Measurements from ENCODE around the gene RYR3. TPM values are rescaled to one million over a fixed set of nuclear protein-coding genes. Genes with fewer than 3 reads are reported as not detected.

Gene RYR3
- total RNA-seq, 6 experiments from 2014 or later: not detected

DNA sequence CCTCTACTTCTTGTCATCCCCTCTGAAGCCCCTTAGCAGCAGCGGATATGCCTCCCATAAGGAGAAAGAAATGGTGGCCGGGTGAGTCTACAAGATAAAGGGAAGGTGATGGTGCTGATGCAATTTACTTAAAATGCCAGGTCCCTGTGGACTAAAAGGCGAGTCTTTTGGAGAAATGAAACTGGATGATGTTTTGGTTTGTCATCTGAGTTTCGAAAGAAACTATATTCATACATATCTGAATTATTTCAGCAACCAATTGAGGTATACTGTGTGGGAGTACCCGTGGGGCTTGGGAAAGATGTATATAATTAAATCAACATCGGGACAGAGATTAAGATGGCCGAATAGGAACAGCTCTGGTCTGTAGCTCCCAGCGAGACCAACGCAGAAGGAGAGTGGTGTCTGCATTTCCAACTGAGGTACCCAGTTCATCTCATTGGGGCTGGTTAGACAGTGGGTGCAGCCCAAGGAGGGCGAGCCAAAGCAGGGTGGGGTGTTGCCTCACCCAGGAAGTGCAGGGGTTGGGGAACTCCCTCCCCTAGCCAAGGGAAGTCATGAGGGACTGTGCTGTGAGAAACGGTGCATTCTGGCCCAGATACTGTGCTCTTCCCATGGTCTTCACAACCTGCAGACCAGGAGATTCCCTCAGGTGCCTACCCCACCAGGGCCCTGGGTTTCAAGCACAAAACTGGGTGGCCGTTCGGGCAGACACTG, 446.9 kb downstream of the RYR3 start:
- H3K27ac Mint-ChIP-seq: no peak overlapping the region
- peaks cover 5% of the 10 kb centered on the region; the same call in 1 of the 2 replicates for H3K4me1 Mint-ChIP-seq (ENCODE audit: low read depth)
- no peak for DNase-seq
- TF ChIP-seq, protein P1, sequence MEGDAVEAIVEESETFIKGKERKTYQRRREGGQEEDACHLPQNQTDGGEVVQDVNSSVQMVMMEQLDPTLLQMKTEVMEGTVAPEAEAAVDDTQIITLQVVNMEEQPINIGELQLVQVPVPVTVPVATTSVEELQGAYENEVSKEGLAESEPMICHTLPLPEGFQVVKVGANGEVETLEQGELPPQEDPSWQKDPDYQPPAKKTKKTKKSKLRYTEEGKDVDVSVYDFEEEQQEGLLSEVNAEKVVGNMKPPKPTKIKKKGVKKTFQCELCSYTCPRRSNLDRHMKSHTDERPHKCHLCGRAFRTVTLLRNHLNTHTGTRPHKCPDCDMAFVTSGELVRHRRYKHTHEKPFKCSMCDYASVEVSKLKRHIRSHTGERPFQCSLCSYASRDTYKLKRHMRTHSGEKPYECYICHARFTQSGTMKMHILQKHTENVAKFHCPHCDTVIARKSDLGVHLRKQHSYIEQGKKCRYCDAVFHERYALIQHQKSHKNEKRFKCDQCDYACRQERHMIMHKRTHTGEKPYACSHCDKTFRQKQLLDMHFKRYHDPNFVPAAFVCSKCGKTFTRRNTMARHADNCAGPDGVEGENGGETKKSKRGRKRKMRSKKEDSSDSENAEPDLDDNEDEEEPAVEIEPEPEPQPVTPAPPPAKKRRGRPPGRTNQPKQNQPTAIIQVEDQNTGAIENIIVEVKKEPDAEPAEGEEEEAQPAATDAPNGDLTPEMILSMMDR (IDR thresholded peaks at IDR 0.05): no peak
- H3K27me3 Mint-ChIP-seq (ENCODE audit: insufficient read depth): peaks cover 55% of the 10 kb centered on the region
- no peaks in the 10 kb centered on the region for H3K36me3 Mint-ChIP-seq (ENCODE audit: low read depth)
- H3K9me3 Mint-ChIP-seq: no peaks in the 10 kb centered on the region
- peak overlapping the region; percentile 4; the same call in 1 of the 2 replicates for H3K4me3 Mint-ChIP-seq

DNA sequence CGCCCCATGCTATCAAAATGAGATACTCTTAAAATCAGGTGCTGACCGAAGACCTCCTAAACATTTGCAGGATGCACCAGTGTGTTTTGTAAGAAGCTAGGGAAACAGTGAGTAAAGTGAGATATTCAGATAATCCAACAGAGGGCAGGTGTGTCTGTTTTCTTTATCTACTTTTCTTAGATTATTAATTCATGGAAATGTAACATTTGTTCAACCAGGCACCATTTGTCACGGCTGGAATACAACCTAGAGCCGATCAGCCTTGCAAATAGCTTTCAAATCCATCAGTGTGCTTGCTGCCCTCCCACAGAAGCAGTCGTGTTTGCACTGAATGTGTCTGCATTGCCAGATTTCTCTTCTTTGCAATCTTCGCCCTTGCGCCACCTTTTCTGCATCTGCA, 455.6 kb downstream of the RYR3 start:
- no peak for DNase-seq
- Mint-ChIP-seq H3K27me3 (ENCODE audit: insufficient read depth) (peaks cover 35% of the 10 kb centered on the region), H3K4me1 (ENCODE audit: low read depth) (no peaks in the 10 kb centered on the region), H3K4me3 (no peak overlapping the region), H3K27ac (no peak overlapping the region), H3K36me3 (ENCODE audit: low read depth) (no peaks in the 10 kb centered on the region), H3K9me3 (no peaks in the 10 kb centered on the region)
- TF ChIP-seq, protein P1 (IDR thresholded peaks at IDR 0.05): no peak

DNA sequence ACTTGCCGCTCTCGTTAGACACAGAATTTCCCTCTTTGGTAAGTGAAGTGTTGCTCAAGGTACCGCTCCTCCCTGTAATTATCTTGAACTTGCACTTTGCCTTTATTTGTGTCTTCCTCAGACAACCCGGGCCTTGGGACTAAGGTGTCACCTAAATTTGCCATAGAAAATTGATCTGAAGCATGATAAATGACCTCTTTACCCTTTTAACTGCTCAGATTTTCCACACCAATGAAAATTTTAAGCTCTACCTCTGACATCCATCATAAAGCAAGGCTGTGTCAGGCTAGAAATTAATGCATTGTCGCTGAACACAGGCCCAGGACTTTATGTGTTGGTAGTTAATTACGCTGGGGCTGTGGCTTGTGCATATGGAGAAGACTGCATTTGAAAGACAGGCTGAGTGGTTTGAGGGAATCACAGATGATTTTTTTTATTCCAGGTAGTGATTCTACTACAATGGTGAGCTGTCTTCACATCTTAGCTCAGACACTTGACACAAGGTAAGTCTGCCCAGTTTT, 458.0 kb downstream of the RYR3 start:
- DNase-seq: no peak
- no peaks in the 10 kb centered on the region for H3K36me3 Mint-ChIP-seq (ENCODE audit: low read depth)
- no peaks in the 10 kb centered on the region for H3K4me1 Mint-ChIP-seq (ENCODE audit: low read depth)
- H3K9me3 Mint-ChIP-seq: no peaks in the 10 kb centered on the region
- peaks cover 28% of the 10 kb centered on the region for H3K27me3 Mint-ChIP-seq (ENCODE audit: insufficient read depth)
- no peak overlapping the region for H3K27ac Mint-ChIP-seq
- TF ChIP-seq, protein P1 (IDR thresholded peaks at IDR 0.05): no peak
- no peak overlapping the region for H3K4me3 Mint-ChIP-seq

DNA sequence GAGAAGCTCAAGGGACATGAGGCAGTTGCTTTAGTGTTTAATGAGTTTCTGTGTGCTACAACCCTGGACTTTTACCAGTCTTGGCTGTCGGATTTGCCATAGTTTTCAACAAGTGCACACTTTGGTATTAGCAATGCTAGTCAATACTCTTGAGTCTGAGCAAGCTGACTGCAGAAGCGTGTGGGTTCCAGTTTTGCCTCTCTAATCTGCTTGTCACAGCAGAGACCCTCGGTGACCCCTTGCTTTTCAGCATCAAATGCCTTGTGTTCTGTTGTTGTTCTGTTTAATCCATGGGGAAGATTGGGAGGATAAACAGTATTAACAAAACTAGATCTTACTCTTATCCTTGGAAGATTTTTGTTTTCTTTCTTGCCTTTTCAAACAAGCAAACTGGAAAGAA, 463.2 kb downstream of the RYR3 start:
- peaks cover 42% of the 10 kb centered on the region for H3K27me3 Mint-ChIP-seq (ENCODE audit: insufficient read depth)
- H3K9me3 Mint-ChIP-seq: no peaks in the 10 kb centered on the region
- no peaks in the 10 kb centered on the region for H3K4me1 Mint-ChIP-seq (ENCODE audit: low read depth)

DNA sequence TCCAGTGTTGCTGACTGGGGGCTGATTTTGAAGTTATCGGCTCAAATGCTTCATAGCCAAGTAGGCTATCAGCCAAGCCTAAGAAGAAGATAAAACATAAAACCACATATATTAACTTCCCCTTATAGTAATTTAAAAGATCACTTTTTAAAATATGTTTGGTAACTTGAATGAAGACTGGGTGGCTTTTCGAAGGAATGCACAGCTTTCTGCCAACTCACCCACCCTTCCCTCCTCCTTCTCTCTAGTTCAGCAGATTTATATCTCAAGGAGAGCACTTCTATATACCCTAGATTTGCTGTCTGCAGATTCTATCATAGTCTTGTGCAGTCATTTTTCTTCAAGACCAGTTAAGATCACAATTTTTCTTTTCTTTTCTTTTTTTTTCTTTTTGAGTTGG, 468.1 kb downstream of the RYR3 start:
- Mint-ChIP-seq H3K27me3 (ENCODE audit: insufficient read depth) (peaks cover 37% of the 10 kb centered on the region), H3K4me3 (no peak overlapping the region), H3K36me3 (ENCODE audit: low read depth) (no peaks in the 10 kb centered on the region), H3K9me3 (no peaks in the 10 kb centered on the region), H3K27ac (no peak overlapping the region), H3K4me1 (ENCODE audit: low read depth) (no peaks in the 10 kb centered on the region)
- TF ChIP-seq, protein P1 (IDR thresholded peaks at IDR 0.05): no peak
- DNase-seq: no peak

More for the DNA sequence above, 463.2 kb downstream of the RYR3 start:
- TF ChIP-seq, protein P1 (IDR thresholded peaks at IDR 0.05): no peak
- no peak overlapping the region for H3K27ac Mint-ChIP-seq
- no peak for DNase-seq
- H3K4me3 Mint-ChIP-seq: no peak overlapping the region
- no peaks in the 10 kb centered on the region for H3K36me3 Mint-ChIP-seq (ENCODE audit: low read depth)
